ENCODE measurements around the gene NELFE.
A peak's percentile ranks its signal among the peaks of the same experiment; 100 is the strongest.
"Not testable (repeated sequence)": the region's sequence is repeated elsewhere in the genome, so short reads cannot be mapped to it uniquely, and the experiment has no call there.

NELFE gene

DNA sequence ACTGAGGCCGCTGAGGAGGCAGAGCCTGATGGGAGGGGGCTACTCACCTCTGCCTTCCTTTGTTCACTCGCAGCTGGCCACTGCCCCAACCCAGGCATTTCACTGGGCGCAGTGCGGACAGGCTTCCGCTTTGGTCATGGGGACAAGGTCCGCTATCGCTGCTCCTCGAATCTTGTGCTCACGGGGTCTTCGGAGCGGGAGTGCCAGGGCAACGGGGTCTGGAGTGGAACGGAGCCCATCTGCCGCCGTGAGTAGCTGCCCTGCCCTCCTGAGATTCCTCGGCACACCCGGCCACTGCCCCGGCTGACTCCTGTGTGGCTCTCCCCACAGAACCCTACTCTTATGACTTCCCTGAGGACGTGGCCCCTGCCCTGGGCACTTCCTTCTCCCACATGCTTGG lies 25.2 kb downstream of the NELFE start:
- Histone ChIP-seq H3K4ac (ENCODE audit: low read depth in 1 of 2, low read length in 2 of 2) (no peak overlapping the region), H3K14ac (ENCODE audit: low read length in 2 of 2) (no peak overlapping the region), H2AK5ac (ENCODE audit: low read length, severe bottlenecking) (no peak overlapping the region), H2BK15ac (ENCODE audit: low read depth, poor library complexity, severe bottlenecking) (no peak overlapping the region), H3K79me1 (replicated peaks; ENCODE audit: low read length, poor library complexity, severe bottlenecking) (no peaks in the 10 kb centered on the region), H3K9ac (ENCODE audit: low read length) (no peak overlapping the region), H3K4me1 (ENCODE audit: control insufficient read depth, insufficient read depth, low read depth, low read length) (no peaks in the 10 kb centered on the region), H3K23ac (ENCODE audit: low read length in 2 of 2) (no peak overlapping the region), H3K27me3 (ENCODE audit: control insufficient read depth in 1 of 2, insufficient read depth in 1 of 2, low read length in 2 of 2) (peaks cover 0 to 16% of the 10 kb centered on the region in 2 experiments), H2BK5ac (ENCODE audit: low read depth, low read length, poor library complexity, severe bottlenecking) (no peak overlapping the region), H3K18ac (ENCODE audit: low read depth in 1 of 2, low read length in 2 of 2) (no peak overlapping the region), H3K27ac (ENCODE audit: low read length, poor library complexity, severe bottlenecking) (no peak overlapping the region), H2AFZ (ENCODE audit: low read depth, low read length) (no peak overlapping the region), H3K4me2 (ENCODE audit: low read length, poor library complexity, severe bottlenecking) (no peak overlapping the region), H3K36me3 (ENCODE audit: control insufficient read depth in 1 of 2, insufficient read depth in 2 of 2, low read depth in 1 of 2, low read length in 2 of 2) (no peaks in the 10 kb centered on the region), H2BK120ac (ENCODE audit: low read depth, low read length) (no peak overlapping the region), H3K9me3 (ENCODE audit: control insufficient read depth, low read length) (no peaks in the 10 kb centered on the region), H4K91ac (ENCODE audit: low read length) (no peak overlapping the region), H4K8ac (ENCODE audit: low read length) (no peak overlapping the region), H2BK12ac (ENCODE audit: low read length in 2 of 2) (no peak overlapping the region), H3K4me3 (ENCODE audit: insufficient read depth in 1 of 2, low read depth in 1 of 2, low read length in 2 of 2) (no peak overlapping the region)
- WGBS = 92% methylated on average over 16 of the region's 19 CpGs
- DNase-seq = no peak

- H3K4me3 ChIP-seq (ENCODE audit: insufficient read depth in 1 of 2, low read depth in 1 of 2, low read length in 2 of 2); H2BK120ac ChIP-seq (ENCODE audit: low read depth, low read length); H4K8ac ChIP-seq (ENCODE audit: low read length); H3K18ac ChIP-seq (ENCODE audit: low read depth in 1 of 2, low read length in 2 of 2); H3K79me1 ChIP-seq (replicated peaks; ENCODE audit: low read length, poor library complexity, severe bottlenecking); H2BK5ac ChIP-seq (ENCODE audit: low read depth, low read length, poor library complexity, severe bottlenecking); H2BK12ac ChIP-seq (ENCODE audit: low read length in 2 of 2); H4K91ac ChIP-seq (ENCODE audit: low read length); H3K14ac ChIP-seq (ENCODE audit: low read length in 2 of 2); H3K36me3 ChIP-seq (ENCODE audit: control insufficient read depth in 1 of 2, insufficient read depth in 2 of 2, low read depth in 1 of 2, low read length in 2 of 2); H3K4me2 ChIP-seq (ENCODE audit: low read length, poor library complexity, severe bottlenecking); H3K9ac ChIP-seq (ENCODE audit: low read length); H2BK15ac ChIP-seq (ENCODE audit: low read depth, poor library complexity, severe bottlenecking); H3K27ac ChIP-seq (ENCODE audit: low read length, poor library complexity, severe bottlenecking); H2AFZ ChIP-seq (ENCODE audit: low read depth, low read length); H3K4ac ChIP-seq (ENCODE audit: low read depth in 1 of 2, low read length in 2 of 2); H3K23ac ChIP-seq (ENCODE audit: low read length in 2 of 2); H3K9me3 ChIP-seq (ENCODE audit: control insufficient read depth, low read length); H3K4me1 ChIP-seq (ENCODE audit: control insufficient read depth, insufficient read depth, low read depth, low read length); H2AK5ac ChIP-seq (ENCODE audit: low read length, severe bottlenecking); DNase-seq: not testable (repeated sequence)
- H3K27me3 ChIP-seq (ENCODE audit: control insufficient read depth in 1 of 2, insufficient read depth in 1 of 2, low read length in 2 of 2) = peaks cover 0 to 29% of the 10 kb centered on the region in 2 experiments
- 96% methylated on average over 8 of the region's 32 CpGs for WGBS
These were observed 26.6 kb downstream of the NELFE start for GRCh38 chr6:31932137-31932536.

DNA sequence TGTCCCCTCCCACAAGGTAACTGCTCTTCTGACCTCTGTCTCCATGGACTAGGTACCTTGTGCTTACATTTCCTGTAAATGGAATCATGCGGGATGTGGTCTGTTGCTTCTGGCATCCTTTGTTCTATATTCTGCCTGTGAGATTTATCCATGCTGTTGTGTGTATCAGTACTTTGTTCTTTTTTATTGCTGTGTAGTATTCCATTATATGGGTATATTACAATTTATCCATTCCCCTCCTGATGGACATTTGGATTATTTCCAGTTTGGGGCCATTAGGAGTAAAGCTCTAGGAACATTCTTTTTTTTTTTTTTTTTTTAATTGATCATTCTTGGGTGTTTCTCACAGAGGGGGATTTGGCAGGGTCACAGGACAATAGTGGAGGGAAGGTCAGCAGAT lies 27.8 kb downstream of the NELFE start:
- no peak overlapping the region for H3K4ac ChIP-seq (ENCODE audit: low read depth in 1 of 2, low read length in 2 of 2)
- no peak overlapping the region for H3K9ac ChIP-seq (ENCODE audit: low read length)
- no peak overlapping the region for H2BK120ac ChIP-seq (ENCODE audit: low read depth, low read length)
- no peak overlapping the region for H2BK5ac ChIP-seq (ENCODE audit: low read depth, low read length, poor library complexity, severe bottlenecking)
- H3K23ac ChIP-seq (ENCODE audit: low read length in 2 of 2) = no peak overlapping the region
- no peak overlapping the region for H3K27ac ChIP-seq (ENCODE audit: low read length, poor library complexity, severe bottlenecking)
- no peak overlapping the region for H3K4me2 ChIP-seq (ENCODE audit: low read length, poor library complexity, severe bottlenecking)
- WGBS = 100% methylated on average over 1 of the region's 1 CpG
- no peak overlapping the region for H3K14ac ChIP-seq (ENCODE audit: low read length in 2 of 2)
- peaks cover 1% of the 10 kb centered on the region for H3K4me1 ChIP-seq (ENCODE audit: control insufficient read depth, insufficient read depth, low read depth, low read length)
- H3K9me3 ChIP-seq (ENCODE audit: control insufficient read depth, low read length) = no peaks in the 10 kb centered on the region
- no peaks in the 10 kb centered on the region for H3K79me1 ChIP-seq (replicated peaks; ENCODE audit: low read length, poor library complexity, severe bottlenecking)
- no peaks in the 10 kb centered on the region for H3K36me3 ChIP-seq (ENCODE audit: control insufficient read depth in 1 of 2, insufficient read depth in 2 of 2, low read depth in 1 of 2, low read length in 2 of 2)
- peaks cover 0 to 29% of the 10 kb centered on the region in 2 experiments for H3K27me3 ChIP-seq (ENCODE audit: control insufficient read depth in 1 of 2, insufficient read depth in 1 of 2, low read length in 2 of 2)
- H2BK15ac ChIP-seq (ENCODE audit: low read depth, poor library complexity, severe bottlenecking) = no peak overlapping the region
- no peak overlapping the region for H3K4me3 ChIP-seq (ENCODE audit: insufficient read depth in 1 of 2, low read depth in 1 of 2, low read length in 2 of 2)
- no peak overlapping the region for H2BK12ac ChIP-seq (ENCODE audit: low read length in 2 of 2)
- no peak overlapping the region for H4K91ac ChIP-seq (ENCODE audit: low read length)
- no peak overlapping the region for H3K18ac ChIP-seq (ENCODE audit: low read depth in 1 of 2, low read length in 2 of 2)
- no peak overlapping the region for H2AK5ac ChIP-seq (ENCODE audit: low read length, severe bottlenecking)
- no peak for DNase-seq
- H2AFZ ChIP-seq (ENCODE audit: low read depth, low read length) = no peak overlapping the region
- H4K8ac ChIP-seq (ENCODE audit: low read length) = no peak overlapping the region

- peaks cover 0 to 22% of the 10 kb centered on the region in 2 experiments for H3K27me3 ChIP-seq (ENCODE audit: control insufficient read depth in 1 of 2, insufficient read depth in 1 of 2, low read length in 2 of 2)
- no peaks in the 10 kb centered on the region for H3K36me3 ChIP-seq (ENCODE audit: control insufficient read depth in 1 of 2, insufficient read depth in 2 of 2, low read depth in 1 of 2, low read length in 2 of 2)
- H3K27ac ChIP-seq (ENCODE audit: low read length, poor library complexity, severe bottlenecking) = no peak overlapping the region
- H2BK5ac ChIP-seq (ENCODE audit: low read depth, low read length, poor library complexity, severe bottlenecking) = no peak overlapping the region
- H3K4ac ChIP-seq (ENCODE audit: low read depth in 1 of 2, low read length in 2 of 2) = no peak overlapping the region
- no peak overlapping the region for H4K8ac ChIP-seq (ENCODE audit: low read length)
- H2AFZ ChIP-seq (ENCODE audit: low read depth, low read length) = no peak overlapping the region
- no peak overlapping the region for H2BK12ac ChIP-seq (ENCODE audit: low read length in 2 of 2)
- no peak overlapping the region for H2BK120ac ChIP-seq (ENCODE audit: low read depth, low read length)
- no peak overlapping the region for H2AK5ac ChIP-seq (ENCODE audit: low read length, severe bottlenecking)
- peak overlapping the region; percentile 21 for H3K4me2 ChIP-seq (ENCODE audit: low read length, poor library complexity, severe bottlenecking)
- no peak overlapping the region for H3K18ac ChIP-seq (ENCODE audit: low read depth in 1 of 2, low read length in 2 of 2)
- no peaks in the 10 kb centered on the region for H3K9me3 ChIP-seq (ENCODE audit: control insufficient read depth, low read length)
- H3K14ac ChIP-seq (ENCODE audit: low read length in 2 of 2) = no peak overlapping the region
- H4K91ac ChIP-seq (ENCODE audit: low read length) = no peak overlapping the region
- H3K4me3 ChIP-seq (ENCODE audit: insufficient read depth in 1 of 2, low read depth in 1 of 2, low read length in 2 of 2) = peak overlapping the region in 1 of 2 experiments; percentile 80
- 91% methylated on average over 9 of the region's 9 CpGs for WGBS
- DNase-seq = no peak
- H2BK15ac ChIP-seq (ENCODE audit: low read depth, poor library complexity, severe bottlenecking) = no peak overlapping the region
- H3K79me1 ChIP-seq (replicated peaks; ENCODE audit: low read length, poor library complexity, severe bottlenecking) = no peaks in the 10 kb centered on the region
- peaks cover 1% of the 10 kb centered on the region for H3K4me1 ChIP-seq (ENCODE audit: control insufficient read depth, insufficient read depth, low read depth, low read length)
- no peak overlapping the region for H3K23ac ChIP-seq (ENCODE audit: low read length in 2 of 2)
- H3K9ac ChIP-seq (ENCODE audit: low read length) = no peak overlapping the region
These were observed 30.2 kb downstream of the NELFE start for GRCh38 chr6:31928672-31928939.

Measured in mesenchymal stem cell (in vitro differentiated cells and primary cell).